Middle frontal gyrus (tissue), 1 donor: Measurements from ENCODE around the gene HTR2A.
A peak's percentile ranks its signal among the peaks of the same experiment; 100 is the strongest.
"Not testable (repeated sequence)": the region's sequence is repeated elsewhere in the genome, so short reads cannot be mapped to it uniquely, and the experiment has no call there.

Experiments used
- DNase-seq: peaks from one replicate; pipeline ENCODE4 v3.0.0-alpha.2; 2015; ENCODE audit warnings: low spot score; ENCODE audit errors: extremely low spot score

HTR2A gene

DNA sequence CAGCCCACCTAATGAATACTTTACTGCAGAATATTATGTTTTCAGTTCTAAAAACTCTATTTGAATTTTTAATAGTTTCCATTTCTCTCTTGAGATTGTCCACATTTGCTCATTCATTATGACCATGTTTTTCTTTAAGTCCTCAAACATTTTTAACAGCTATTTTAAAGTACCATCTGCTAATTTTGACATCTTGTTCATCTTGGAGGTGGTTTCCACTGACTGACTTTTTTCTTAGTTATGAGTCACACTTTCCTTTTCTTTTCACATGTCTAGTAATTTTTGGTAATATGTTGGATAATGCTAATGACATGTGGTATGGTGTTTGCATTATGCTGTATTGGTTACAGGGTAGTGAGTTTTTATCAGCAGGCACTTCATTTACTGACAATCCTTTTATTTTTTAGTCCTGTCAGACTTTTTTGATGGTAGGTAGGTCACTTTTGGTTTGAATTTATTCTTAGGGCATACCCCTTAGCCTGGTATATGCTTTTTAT lies 84.5 kb downstream of the HTR2A start:
- DNase-seq: no peak

DNA sequence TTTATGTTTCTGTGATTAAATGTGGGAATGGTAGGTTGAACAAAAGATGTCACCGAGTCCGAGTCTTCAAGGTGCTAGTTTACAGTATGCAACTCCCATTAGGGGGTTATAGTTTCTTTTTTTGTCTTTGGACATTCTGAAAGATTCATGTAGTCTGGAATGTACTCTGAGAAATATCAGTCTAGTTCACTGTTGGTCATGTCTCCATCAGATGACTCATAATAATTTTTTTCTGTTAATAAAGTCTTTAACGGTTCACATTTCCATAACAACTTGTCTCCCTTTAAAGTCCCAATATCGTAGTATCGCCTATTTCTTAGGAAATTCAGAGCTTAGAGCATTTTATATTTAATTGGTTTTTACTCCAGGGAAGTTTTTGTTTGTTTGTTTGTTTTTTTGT lies 86.4 kb downstream of the HTR2A start:
- no peak for DNase-seq

DNA sequence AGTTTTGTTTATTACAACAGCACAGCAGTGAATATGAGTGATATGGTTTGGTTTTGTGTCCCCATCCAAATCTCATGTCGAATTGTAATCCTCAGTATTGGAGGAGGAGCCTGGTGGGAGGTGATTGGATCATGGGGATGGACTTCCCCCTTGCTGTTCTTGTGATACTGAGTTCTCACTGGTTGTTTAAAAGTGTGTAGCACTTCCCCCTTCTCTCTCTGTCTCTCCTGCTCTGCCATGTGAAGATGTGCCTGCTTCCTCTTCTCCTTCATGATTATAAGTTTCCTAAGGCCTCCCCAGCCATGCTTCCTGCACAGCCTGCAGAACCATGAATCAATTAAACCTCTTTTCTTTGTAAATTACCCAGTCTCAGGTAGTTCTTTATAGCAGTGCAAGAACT lies 91.9 kb downstream of the HTR2A start:
- DNase-seq: not testable (repeated sequence)

DNA sequence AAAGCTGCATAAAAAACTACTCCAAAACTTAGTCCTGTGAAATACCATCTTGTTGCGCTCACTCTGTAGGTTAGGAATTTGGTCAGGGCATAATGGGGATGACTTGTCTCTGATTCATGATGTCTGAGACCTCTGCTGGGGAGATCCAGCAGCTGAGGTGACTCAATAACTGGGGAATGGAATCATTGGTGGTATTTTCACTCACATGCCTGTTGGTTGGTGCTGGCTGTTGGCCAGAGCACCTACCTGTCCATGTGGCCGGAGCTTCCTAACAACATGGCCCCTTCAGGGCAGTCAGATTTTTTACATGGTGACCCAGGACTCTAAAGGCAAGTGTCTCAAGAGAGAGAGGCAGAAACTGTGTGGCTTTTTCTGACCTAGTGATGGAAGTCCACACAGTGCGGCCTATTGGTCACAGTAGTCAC lies 92.5 kb downstream of the HTR2A start:
- DNase-seq: no peak

DNA sequence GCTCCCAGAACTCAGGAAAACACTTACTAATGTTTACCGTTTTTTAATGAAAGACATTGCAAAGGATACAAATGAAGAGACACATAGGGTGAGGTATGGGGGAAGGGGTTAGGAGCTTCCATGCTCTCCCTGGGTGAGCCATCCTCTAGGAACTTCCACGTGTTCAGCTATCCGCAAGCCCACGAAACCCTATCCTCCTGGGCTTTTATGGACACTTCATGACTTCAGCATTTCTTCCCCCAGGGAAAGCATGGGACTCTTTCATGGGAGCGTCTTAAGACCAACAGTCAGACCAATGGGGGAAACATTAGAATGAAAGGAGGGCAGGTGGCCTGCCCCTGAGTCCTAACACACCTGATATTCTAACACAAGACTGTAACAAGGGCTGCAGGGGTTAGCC lies 93.3 kb downstream of the HTR2A start:
- DNase-seq: no peak

DNA sequence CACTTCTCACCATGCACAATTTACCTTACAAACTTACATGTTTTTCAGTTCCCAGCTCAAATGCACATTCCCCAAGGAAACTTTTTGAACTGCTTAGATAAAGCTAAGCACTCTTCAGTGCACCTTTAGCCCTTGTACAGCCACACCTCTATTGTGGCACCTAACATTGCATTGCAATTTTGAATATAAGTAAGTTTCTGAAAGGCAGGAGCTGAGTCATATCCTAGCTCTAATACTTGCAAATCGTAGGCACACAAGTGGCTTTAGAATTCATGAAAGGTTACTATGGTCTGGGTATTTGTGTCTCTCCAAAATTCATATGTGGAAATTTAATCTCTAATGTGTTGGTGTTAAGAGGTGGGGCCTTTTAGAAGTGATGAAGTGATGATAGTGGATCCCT lies 95.0 kb downstream of the HTR2A start:
- no peak for DNase-seq

DNA sequence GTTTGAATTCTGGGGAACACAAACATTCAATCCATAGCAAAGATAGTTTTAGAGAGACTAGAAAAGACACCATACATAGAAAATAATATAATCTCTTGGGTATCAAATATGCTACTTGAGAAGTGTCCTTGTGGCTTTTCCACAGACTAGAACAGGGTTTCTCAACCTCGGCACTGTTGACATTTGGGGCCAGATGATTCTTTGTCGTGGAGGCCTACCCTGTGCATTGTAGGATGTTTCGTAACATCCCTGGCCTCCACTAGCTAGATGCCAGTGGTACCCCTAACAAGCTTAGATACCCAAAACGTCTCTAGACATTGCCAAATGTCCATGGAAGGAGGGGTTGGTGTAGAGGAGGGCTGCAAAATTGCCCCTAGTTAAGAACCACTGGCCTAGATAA lies 97.7 kb downstream of the HTR2A start:
- no peak for DNase-seq

DNA sequence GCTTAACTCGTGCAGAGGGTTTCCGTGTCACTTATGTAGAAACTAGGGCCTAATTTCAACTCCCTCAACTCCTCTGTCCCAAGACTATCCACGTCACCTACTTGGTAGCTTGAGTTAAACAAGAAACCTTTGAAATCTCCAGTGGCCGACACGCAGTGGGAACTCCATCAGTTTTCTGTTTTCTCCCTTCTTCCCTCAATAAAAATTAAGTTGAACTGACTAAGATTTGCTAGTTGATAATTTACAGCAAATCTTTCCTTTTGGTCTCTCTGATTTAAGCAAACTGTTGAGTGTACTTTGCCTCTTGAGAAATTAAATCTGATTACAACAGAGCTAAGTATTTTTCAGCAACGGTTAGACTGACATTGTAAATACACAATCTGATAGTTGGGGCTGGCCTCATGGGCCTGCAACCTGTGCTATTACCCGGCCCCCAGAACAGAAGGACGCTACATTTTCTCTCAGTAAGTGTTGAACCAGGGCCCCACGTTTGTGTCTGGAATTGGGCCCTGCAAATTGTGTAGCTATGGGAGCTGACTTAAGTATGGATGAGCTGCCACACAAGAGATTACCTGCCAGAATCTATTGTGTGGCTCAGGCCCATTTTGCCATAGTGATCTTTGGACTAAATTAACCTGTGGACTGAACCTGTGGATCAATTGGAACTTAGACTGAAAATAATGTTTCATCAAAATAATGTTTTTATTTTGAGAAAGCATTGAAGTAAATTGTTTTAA lies 99.2 kb downstream of the HTR2A start:
- no peak for DNase-seq

DNA sequence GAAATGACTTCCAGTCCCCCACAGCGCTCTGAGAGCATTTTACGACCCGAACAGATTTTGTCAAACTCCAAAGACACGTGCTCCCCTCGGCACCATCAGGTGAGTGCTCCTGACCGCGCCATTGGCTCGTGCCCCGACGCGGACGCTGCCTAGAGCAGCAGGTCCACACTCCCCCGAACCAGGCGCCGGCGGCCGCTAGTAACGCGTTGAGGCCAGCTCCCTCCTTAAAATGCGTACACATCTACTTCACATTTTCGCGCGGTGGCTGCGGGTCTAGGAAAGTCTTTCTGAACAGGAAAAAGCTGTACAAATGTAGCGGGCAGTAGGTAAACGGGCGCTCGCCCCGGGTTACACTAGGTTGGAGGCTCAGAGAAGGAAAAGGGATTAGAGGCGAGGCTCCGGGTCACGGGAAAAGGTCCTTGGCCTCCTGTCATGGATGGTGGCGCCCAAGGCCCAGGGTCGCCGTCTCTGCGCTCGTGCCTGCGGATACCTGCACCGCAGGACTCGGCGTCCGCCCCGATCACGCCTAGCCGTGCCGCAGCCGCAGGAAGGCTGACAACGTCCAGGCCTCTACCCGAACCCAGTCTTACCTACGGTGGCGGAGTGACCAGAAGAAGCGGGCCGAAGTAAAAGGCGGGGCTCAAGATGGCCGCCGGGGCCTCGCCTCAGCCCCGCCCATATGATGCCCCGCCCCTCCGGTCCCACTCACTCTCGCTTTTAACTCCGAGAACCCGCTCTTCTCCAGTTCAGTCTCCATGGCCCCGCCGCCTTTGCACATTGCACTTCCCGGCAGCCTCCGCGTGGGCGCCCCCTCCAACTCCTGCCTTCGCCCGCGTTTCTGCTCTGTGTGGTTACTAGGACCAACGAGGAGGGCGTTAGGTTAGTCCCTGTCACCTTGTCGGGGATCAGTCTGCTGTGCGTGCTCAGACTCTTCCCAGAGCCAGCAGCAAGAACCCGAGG lies 100.1 kb downstream of the HTR2A start, which contains the start of gene ESD:
TSS of gene ESD (minus strand) at position 647 of the 960 bp plus-strand sequence. CDS start 5,748 bp downstream, outside the sequence.
- DNase-seq: peak; percentile 81

DNA sequence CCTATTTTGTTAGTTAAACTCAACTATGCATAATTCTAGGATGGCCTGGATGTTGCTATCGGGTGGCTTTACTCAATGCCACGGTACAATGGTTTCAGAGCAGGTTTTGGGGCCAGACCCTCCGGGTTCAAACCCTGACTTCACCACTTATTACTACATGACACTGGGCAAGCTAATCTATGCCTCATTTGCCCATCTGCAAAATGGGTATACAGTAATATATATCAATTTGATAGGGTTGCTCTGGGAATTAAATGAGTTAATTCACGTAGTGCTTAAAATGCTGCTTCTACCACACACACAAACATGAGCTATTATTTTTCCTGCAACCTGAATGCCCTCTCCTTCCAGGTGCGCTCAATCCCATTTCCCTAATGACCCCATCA lies 100.7 kb downstream of the HTR2A start:
- no peak for DNase-seq

DNA sequence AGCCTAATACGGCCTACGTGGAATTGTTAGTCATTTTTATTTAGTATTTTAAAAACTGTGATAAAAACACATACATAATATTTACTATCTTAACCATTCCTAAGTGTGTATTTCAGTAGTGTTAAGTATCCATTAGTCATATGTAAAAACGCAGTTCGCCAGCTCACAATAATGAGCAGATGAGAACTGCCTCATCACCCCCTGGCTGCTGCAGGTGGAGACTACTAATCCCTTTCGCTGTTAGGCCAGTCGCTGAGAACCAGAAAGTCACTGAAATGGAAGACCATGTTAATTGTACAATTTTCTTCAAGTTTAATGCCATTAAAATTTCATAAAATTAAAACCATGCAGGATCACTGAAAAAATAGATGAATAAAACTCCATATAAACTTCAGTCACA lies 101.5 kb downstream of the HTR2A start:
- no peak for DNase-seq

DNA sequence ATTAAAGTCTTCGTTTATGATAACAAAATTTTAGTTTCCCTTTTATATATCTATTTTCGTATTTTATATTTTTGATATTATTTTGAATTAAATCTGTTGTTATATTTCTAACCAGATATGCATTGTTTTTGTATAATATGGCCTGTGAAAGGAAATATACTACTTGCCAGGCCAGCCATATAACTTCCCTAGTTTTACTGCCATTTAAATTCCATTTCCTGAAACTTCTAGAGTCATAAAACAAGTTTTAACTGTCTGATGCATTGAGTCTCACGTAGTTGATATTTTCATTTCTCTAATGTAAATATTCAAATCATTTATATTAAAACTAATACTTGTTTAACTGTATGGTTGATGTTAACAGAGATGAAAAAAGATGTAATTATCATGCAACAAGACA lies 113.3 kb downstream of the HTR2A start:
- no peak for DNase-seq

DNA sequence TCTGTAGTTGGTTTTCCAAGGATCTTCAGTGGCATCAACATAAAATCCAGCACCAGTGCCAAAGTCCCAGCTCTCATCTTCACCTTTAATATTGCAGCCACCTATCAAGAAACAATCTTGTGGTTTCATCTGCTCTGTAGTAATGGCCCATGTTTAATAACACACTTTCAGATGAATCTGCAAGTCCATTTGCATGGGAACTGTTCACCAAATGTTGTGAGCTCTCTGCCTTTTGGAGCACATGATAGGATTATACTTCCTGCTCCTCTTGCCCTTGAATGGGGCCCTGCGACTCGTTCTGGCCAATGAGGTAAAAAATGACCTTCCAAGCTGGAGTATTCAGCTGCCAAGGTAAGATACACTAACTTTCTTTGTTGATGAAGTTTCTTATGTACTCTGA lies 114.2 kb downstream of the HTR2A start:
- DNase-seq: no peak

DNA sequence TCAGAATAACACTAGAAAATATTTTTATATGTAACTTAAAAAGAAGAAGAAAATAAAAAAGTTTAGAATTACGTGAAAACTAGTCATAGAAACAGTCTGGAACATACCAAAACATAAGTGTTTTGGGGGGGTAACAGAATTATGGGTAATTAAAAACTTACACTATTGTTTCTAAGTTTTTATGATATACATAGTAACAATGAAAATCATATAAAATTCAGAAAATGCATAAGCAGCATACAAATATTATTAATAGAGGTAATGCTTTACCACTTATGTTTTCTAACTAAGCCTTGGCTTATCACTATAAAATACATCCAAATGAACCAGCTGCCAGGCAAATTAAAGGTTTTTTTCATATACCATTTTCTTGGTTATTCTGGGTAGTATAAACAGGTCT lies 114.8 kb downstream of the HTR2A start:
- no peak for DNase-seq
